K562 (cell line): ENCODE measurements around the gene UBR3. TPM values are rescaled to one million over a fixed set of nuclear protein-coding genes. Genes with fewer than 3 reads are reported as not detected.

ENCODE experiments used
- FOXK2 ChIP-seq, 2 experiments: fragments of 450-650 bp; IDR thresholded peaks in 1 of 2; conservative IDR thresholded peaks in 1 of 2; 2 replicates each; pipeline ENCODE4 v1.6.1; 2016; ENCODE audit warnings: low read depth in 2 of 2, mild to moderate bottlenecking in 1 of 2
- POLR2H ChIP-seq: IDR thresholded peaks from 2 replicates; pipeline ENCODE4 v1.6.1; 2016; ENCODE audit warnings: missing genetic modification characterization, low read depth, mild to moderate bottlenecking, control low read depth, missing compliant biosample characterization, moderate library complexity
- SMC3 ChIP-seq: conservative IDR thresholded peaks from 2 replicates; pipeline ENCODE4 v1.6.1; 2011; ENCODE audit warnings: low read depth, low read length, improper control_type of control experiment; ENCODE audit not compliant: insufficient read depth
- ZFP36 ChIP-seq: fragments of 150-350 bp; IDR thresholded peaks from 2 replicates; pipeline ENCODE4 v1.6.1; 2018; ENCODE audit warnings: low read length, low read depth; ENCODE audit not compliant: partially characterized antibody
- polyA plus RNA-seq, 8 experiments: library from polyadenylated mRNA; depleted of rRNA in 4 of 8; stranded (reverse) in 5 of 8; unstranded in 3 of 8; fragments of >200 nt; fragmentation: Nextera tagmentation in 2 of 8; fragmentation: Illumina TruSeq in 1 of 8; extraction: Ambion mirVana in 2 of 8; extraction: Trizol in 1 of 8; gene quantifications; 2 replicates each; pipeline versions ENCODE4 v1.2.1 to v1.2.3, GENCODE V29; 2011 to 2014; ENCODE audit warnings: inconsistent platforms in 1 of 8, missing spikeins in 1 of 8
- total RNA-seq, 7 experiments: library from RNA; depleted of rRNA in 6 of 7; stranded (reverse); fragments of >200 nt in 6 of 7; fragmentation: Illumina TruSeq in 2 of 7; extraction: Trizol in 2 of 7; gene quantifications; 2 replicates each; pipeline versions ENCODE4 v1.2.1 to v1.2.3, GENCODE V29; 2011 to 2021; ENCODE audit warnings: low replicate concordance in 1 of 7
- TF ChIP-seq, protein P1 (sequence below): IDR thresholded peaks from 2 replicates; pipeline ENCODE4 v1.6.1; 2012; ENCODE audit warnings: low read depth, low read length, improper control_type of control experiment, borderline replicate concordance
- TF ChIP-seq, protein P2 (sequence below), 2 experiments: fragments of 450-650 bp; formaldehyde crosslinking in 1 of 2; IDR thresholded peaks; 2 replicates each; pipeline versions ENCODE4 v1.4.0 to v1.6.1; 2014 to 2020; ENCODE audit warnings: mild to moderate bottlenecking in 2 of 2, borderline replicate concordance in 1 of 2, low read depth in 1 of 2
- TF ChIP-seq, protein P3 (sequence below): fragments of 450-650 bp; formaldehyde crosslinking; IDR thresholded peaks from 2 replicates; pipeline ENCODE4 v1.4.0; 2020; ENCODE audit warnings: mild to moderate bottlenecking, moderate library complexity

The UBR3 gene
- total and polyA plus RNA-seq, 9 of the 15 experiments (the other 6 are each of a cell fraction or from before 2014, with no cell fraction given), result 14.4 to 63.5 (median 40.4) TPM

DNA sequence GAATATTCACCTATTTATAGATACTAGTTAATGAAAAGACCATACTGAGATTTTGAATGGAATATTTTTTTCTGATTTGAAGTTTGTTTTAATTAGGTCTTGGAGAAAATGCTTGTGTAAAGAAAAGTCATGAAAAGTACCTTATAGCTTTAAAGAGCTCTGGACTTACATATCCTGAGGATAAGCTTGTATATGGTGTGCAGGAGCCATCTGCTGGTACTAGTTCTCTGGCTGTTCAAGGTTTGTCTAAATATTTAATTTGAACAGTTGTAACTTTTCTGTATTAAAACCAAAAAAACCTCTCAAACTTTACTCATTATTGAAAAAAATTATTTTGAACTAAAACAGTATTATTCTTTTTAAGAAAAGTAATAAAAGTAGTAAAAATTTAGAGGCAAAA lies 50.1 kb downstream of the UBR3 start (continued):
- TF ChIP-seq, protein P1, sequence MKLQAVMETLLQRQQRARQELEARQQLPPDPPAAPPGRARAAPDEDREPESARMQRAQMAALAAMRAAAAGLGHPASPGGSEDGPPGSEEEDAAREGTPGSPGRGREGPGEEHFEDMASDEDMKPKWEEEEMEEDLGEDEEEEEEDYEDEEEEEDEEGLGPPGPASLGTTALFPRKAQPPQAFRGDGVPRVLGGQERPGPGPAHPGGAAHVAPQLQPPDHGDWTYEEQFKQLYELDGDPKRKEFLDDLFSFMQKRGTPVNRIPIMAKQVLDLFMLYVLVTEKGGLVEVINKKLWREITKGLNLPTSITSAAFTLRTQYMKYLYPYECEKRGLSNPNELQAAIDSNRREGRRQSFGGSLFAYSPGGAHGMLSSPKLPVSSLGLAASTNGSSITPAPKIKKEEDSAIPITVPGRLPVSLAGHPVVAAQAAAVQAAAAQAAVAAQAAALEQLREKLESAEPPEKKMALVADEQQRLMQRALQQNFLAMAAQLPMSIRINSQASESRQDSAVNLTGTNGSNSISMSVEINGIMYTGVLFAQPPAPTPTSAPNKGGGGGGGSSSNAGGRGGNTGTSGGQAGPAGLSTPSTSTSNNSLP, result 0 out of 2 replicates have a peak, but pooled peaks have one; percentile 26
- peak; percentile 58; the same call in 1 of the 2 replicates for TF ChIP-seq SMC3
- TF ChIP-seq, protein P2, sequence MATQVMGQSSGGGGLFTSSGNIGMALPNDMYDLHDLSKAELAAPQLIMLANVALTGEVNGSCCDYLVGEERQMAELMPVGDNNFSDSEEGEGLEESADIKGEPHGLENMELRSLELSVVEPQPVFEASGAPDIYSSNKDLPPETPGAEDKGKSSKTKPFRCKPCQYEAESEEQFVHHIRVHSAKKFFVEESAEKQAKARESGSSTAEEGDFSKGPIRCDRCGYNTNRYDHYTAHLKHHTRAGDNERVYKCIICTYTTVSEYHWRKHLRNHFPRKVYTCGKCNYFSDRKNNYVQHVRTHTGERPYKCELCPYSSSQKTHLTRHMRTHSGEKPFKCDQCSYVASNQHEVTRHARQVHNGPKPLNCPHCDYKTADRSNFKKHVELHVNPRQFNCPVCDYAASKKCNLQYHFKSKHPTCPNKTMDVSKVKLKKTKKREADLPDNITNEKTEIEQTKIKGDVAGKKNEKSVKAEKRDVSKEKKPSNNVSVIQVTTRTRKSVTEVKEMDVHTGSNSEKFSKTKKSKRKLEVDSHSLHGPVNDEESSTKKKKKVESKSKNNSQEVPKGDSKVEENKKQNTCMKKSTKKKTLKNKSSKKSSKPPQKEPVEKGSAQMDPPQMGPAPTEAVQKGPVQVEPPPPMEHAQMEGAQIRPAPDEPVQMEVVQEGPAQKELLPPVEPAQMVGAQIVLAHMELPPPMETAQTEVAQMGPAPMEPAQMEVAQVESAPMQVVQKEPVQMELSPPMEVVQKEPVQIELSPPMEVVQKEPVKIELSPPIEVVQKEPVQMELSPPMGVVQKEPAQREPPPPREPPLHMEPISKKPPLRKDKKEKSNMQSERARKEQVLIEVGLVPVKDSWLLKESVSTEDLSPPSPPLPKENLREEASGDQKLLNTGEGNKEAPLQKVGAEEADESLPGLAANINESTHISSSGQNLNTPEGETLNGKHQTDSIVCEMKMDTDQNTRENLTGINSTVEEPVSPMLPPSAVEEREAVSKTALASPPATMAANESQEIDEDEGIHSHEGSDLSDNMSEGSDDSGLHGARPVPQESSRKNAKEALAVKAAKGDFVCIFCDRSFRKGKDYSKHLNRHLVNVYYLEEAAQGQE (IDR thresholded peaks at IDR 0.05; ENCODE audit: borderline replicate concordance), result peak; percentile 84
- TF ChIP-seq, protein P2 (CRISPR knock-in tag; IDR thresholded peaks at IDR 0.05; ENCODE audit: low read depth), result no peak
- peak; percentile 49; the same call in 1 of the 2 replicates for TF ChIP-seq POLR2H (tag)
- TF ChIP-seq FOXK2 (conservative IDR thresholded peaks at IDR 0.05 in 1 of 2, IDR thresholded peaks at IDR 0.05 in 1 of 2; ENCODE audit: low read depth in 2 of 2), result no peak
- TF ChIP-seq, protein P3, sequence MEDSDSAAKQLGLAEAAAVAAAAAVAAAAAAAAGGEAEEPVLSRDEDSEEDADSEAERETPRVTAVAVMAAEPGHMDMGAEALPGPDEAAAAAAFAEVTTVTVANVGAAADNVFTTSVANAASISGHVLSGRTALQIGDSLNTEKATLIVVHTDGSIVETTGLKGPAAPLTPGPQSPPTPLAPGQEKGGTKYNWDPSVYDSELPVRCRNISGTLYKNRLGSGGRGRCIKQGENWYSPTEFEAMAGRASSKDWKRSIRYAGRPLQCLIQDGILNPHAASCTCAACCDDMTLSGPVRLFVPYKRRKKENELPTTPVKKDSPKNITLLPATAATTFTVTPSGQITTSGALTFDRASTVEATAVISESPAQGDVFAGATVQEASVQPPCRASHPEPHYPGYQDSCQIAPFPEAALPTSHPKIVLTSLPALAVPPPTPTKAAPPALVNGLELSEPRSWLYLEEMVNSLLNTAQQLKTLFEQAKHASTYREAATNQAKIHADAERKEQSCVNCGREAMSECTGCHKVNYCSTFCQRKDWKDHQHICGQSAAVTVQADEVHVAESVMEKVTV (CRISPR knock-in tag), result peak; percentile 47; the same call in 1 of the 2 replicates
- no peak for TF ChIP-seq ZFP36
- TF ChIP-seq, all 486 proteins: peak for 8
